Measurements from ENCODE around the gene ABHD12. TPM values are rescaled to one million over a fixed set of nuclear protein-coding genes. Genes with fewer than 3 reads are reported as not detected.

Gene ABHD12
- total and polyA plus RNA-seq, 2 donors (not counting 3 experiments of a cell fraction or from before 2014, with no cell fraction given) = 19.2 to 36.0 TPM

DNA sequence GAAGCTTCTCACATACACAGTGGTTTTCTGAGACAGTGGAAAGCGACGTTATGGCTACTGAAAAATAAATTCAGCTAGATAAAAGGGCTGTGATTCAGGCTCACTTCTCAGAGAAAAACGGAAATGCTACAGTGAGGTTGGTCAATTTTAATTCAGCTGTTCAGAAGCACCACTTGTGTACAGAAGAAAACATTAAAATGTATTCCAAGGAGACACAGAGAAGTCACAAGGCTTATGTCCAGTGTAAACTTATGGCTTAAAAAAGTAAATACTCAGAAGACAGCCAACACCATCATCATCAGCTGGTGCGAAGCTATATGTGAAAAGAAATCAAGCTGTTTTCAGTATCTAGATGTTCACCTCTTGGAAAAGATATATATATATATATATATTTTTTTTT, 68.6 kb downstream of the ABHD12 start:
- TF ChIP-seq, protein P1, sequence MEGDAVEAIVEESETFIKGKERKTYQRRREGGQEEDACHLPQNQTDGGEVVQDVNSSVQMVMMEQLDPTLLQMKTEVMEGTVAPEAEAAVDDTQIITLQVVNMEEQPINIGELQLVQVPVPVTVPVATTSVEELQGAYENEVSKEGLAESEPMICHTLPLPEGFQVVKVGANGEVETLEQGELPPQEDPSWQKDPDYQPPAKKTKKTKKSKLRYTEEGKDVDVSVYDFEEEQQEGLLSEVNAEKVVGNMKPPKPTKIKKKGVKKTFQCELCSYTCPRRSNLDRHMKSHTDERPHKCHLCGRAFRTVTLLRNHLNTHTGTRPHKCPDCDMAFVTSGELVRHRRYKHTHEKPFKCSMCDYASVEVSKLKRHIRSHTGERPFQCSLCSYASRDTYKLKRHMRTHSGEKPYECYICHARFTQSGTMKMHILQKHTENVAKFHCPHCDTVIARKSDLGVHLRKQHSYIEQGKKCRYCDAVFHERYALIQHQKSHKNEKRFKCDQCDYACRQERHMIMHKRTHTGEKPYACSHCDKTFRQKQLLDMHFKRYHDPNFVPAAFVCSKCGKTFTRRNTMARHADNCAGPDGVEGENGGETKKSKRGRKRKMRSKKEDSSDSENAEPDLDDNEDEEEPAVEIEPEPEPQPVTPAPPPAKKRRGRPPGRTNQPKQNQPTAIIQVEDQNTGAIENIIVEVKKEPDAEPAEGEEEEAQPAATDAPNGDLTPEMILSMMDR (IDR thresholded peaks at IDR 0.05; ENCODE audit: extremely low read depth in 1 of 2, insufficient read depth in 1 of 2, low read depth in 1 of 2, low read length in 2 of 2) = no peak
- no peak for TF ChIP-seq FOS (IDR thresholded peaks at IDR 0.05; ENCODE audit: borderline replicate concordance, insufficient read depth, low read length)
- Histone ChIP-seq H3K9ac (replicated peaks; ENCODE audit: extremely low read depth, insufficient read depth, low read length) (no peak overlapping the region), H3K79me2 (ENCODE audit: control insufficient read depth, insufficient read depth, low read length) (no peaks in the 10 kb centered on the region), H3K27ac (ENCODE audit: insufficient read depth, low read depth, low read length) (no peak overlapping the region), H3K4me2 (ENCODE audit: insufficient read depth, low read length) (no peak overlapping the region), H3K27me3 (ENCODE audit: control insufficient read depth in 2 of 2, insufficient read depth in 2 of 2, low read length in 2 of 2) (no peaks in the 10 kb centered on the region), H3K4me1 (ENCODE audit: control insufficient read depth, extremely low read depth, insufficient read depth, low read length) (no peaks in the 10 kb centered on the region), H3K9me1 (replicated peaks; ENCODE audit: control insufficient read depth, extremely low read depth, insufficient read depth, low read length) (no peaks in the 10 kb centered on the region), H3K36me3 (ENCODE audit: control insufficient read depth in 2 of 2, extremely low read depth in 1 of 2, insufficient read depth in 2 of 2, low read length in 2 of 2) (peaks cover 0 to 1% of the 10 kb centered on the region in 2 experiments), H4K20me1 (replicated peaks; ENCODE audit: control insufficient read depth, extremely low read depth, insufficient read depth, low read length) (no peaks in the 10 kb centered on the region), H3K4me3 (replicated peaks in 1 of 3; ENCODE audit: insufficient read depth in 1 of 3, low read depth in 1 of 3, low read length in 3 of 3) (no peak overlapping the region), H3K9me3 (replicated peaks; ENCODE audit: control insufficient read depth, insufficient read depth, low read length) (no peaks in the 10 kb centered on the region), H2AFZ (ENCODE audit: low read depth, low read length) (no peak overlapping the region)
- FAIRE-seq (peak; percentile 35), DNase-seq (ENCODE audit: low read depth, low spot score) (no peak)
- intact Hi-C loops (cut with micrococcal nuclease) = no loop called here
- no TSS peak for BruUV-seq (replicated peaks)
- CTCF ChIA-PET = interaction anchor here (1.7 to 3.6 kb wide), 2 partner anchors 14 to 77 kb away, joined by 4 to 12 read pairs; no protein-coding TSS in a partner anchor
- dilution Hi-C loops (cut with MboI; ENCODE audit: extremely low pct_ligation_motif_present, low sequenced_read_pairs) = no loop called here
- POLR2A ChIA-PET = no interaction called here

DNA sequence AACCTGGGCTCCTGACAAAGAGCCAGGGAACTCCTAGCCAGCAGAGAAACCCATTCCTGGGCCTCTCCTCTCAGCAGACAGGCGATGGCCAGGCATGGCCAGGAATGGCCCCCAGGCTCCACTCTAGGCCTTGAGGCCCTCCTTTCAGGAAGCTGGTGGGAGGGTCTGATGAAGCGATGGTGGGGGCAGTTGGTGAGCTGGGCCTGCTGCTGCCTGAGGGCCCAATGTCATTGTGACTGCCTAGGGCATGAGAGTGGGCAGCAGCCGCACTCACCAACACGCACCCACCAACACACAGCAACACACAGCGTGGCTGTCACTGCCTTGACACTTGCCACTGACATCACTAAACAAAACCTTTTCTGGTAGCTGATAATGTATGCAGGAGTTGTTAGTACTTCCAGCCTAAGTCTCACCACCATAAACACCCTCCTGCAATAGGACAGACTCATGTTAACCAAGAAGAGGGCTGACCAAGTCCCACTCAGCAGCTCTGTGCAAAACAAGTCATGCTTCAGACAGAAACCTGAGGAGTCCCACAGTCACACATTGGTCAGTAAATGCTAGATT, 69.3 kb downstream of the ABHD12 start:
- Histone ChIP-seq H3K36me3 (ENCODE audit: control insufficient read depth in 2 of 2, extremely low read depth in 1 of 2, insufficient read depth in 2 of 2, low read length in 2 of 2) (peaks cover 0 to 1% of the 10 kb centered on the region in 2 experiments), H3K27me3 (ENCODE audit: control insufficient read depth in 2 of 2, insufficient read depth in 2 of 2, low read length in 2 of 2) (no peaks in the 10 kb centered on the region), H4K20me1 (replicated peaks; ENCODE audit: control insufficient read depth, extremely low read depth, insufficient read depth, low read length) (no peaks in the 10 kb centered on the region), H3K9me1 (replicated peaks; ENCODE audit: control insufficient read depth, extremely low read depth, insufficient read depth, low read length) (no peaks in the 10 kb centered on the region), H3K9me3 (replicated peaks; ENCODE audit: control insufficient read depth, insufficient read depth, low read length) (no peaks in the 10 kb centered on the region), H3K4me1 (ENCODE audit: control insufficient read depth, extremely low read depth, insufficient read depth, low read length) (no peaks in the 10 kb centered on the region), H2AFZ (ENCODE audit: low read depth, low read length) (no peak overlapping the region), H3K4me3 (replicated peaks in 1 of 3; ENCODE audit: insufficient read depth in 1 of 3, low read depth in 1 of 3, low read length in 3 of 3) (no peak overlapping the region), H3K4me2 (ENCODE audit: insufficient read depth, low read length) (no peak overlapping the region), H3K79me2 (ENCODE audit: control insufficient read depth, insufficient read depth, low read length) (no peaks in the 10 kb centered on the region), H3K9ac (replicated peaks; ENCODE audit: extremely low read depth, insufficient read depth, low read length) (no peak overlapping the region), H3K27ac (ENCODE audit: insufficient read depth, low read depth, low read length) (no peak overlapping the region)
- no peak for FAIRE-seq
- ChIA-PET CTCF (interaction anchor here (1.3 to 3.6 kb wide), 3 partner anchors 15 to 78 kb away, joined by 3 to 12 read pairs (median 4); no protein-coding TSS in a partner anchor), POLR2A (no interaction called here)
- BruUV-seq (replicated peaks) = no TSS peak
- no peak for TF ChIP-seq JUN (IDR thresholded peaks at IDR 0.05; ENCODE audit: borderline replicate concordance, insufficient read depth, insufficient read length, low read depth)
- no peak for TF ChIP-seq GATA2 (IDR thresholded peaks at IDR 0.05; ENCODE audit: insufficient read depth, insufficient read length, low read depth, low read length)
- no peak for TF ChIP-seq EZH2 (IDR thresholded peaks at IDR 0.05; ENCODE audit: borderline replicate concordance, low read depth, low read length, severe bottlenecking)
- no peak for TF ChIP-seq MYC (IDR thresholded peaks at IDR 0.05; ENCODE audit: low read depth, low read length)
- DNase-seq (ENCODE audit: low read depth, low spot score) = no peak
- intact Hi-C loops (cut with micrococcal nuclease) = no loop called here
- dilution Hi-C loops (cut with MboI; ENCODE audit: extremely low pct_ligation_motif_present, low sequenced_read_pairs) = no loop called here
